Body of pancreas (tissue), 4 donors: ENCODE measurements around the gene PTPRN2.

Experiments used
- CTCF ChIP-seq, 7 experiments: fragments of 450-650 bp in 4 of 7; fragments of 200-600 bp in 3 of 7; sonication (generic) in 3 of 7; IDR thresholded peaks; one replicate each; pipeline ENCODE4 v1.5.1; 2016 to 2019; ENCODE audit warnings: antibody characterized with exemption in 7 of 7
- POLR2A ChIP-seq, 3 donors: fragments of 450-650 bp; IDR thresholded peaks; one replicate each; pipeline ENCODE4 v1.6.1; 2016; ENCODE audit warnings: antibody characterized with exemption in 3 of 3, mild to moderate bottlenecking in 2 of 3

- TF ChIP-seq CTCF (IDR thresholded peaks at IDR 0.05), result no peak
- no peak for TF ChIP-seq POLR2A (IDR thresholded peaks at IDR 0.05)
These were observed 928.7 kb downstream of the PTPRN2 start for GRCh38 chr7:157658851-157659412.
